ENCODE measurements around the gene TOX3.

TOX3 gene

GRCh38 chr16:52441886-52442285 lies 105.1 kb downstream of the TOX3 start:
- no peak for DNase-seq

GRCh38 chr16:52440248-52440647 lies 106.7 kb downstream of the TOX3 start:
- DNase-seq: no peak

GRCh38 chr16:52439750-52440149 lies 107.2 kb downstream of the TOX3 start:
- no peak for DNase-seq

GRCh38 chr16:52439171-52439701 lies 107.7 kb downstream of the TOX3 start:
- DNase-seq: no peak

GRCh38 chr16:52437277-52437670 lies 109.7 kb downstream of the TOX3 start:
- DNase-seq: no peak

GRCh38 chr16:52436339-52437276 lies 110.3 kb downstream of the TOX3 start:
- no peak for DNase-seq

- DNase-seq: no peak
Observed at GRCh38 chr16:52434224-52434623, 112.7 kb downstream of the TOX3 start.

GRCh38 chr16:52433643-52434042 lies 113.3 kb downstream of the TOX3 start:
- no peak for DNase-seq

- no peak for DNase-seq
Observed at GRCh38 chr16:52424591-52424990, 122.4 kb downstream of the TOX3 start.

- DNase-seq: no peak
Observed at GRCh38 chr16:52422307-52422706, 124.6 kb downstream of the TOX3 start.

- DNase-seq: no peak
Observed at GRCh38 chr16:52418201-52418600, 128.7 kb downstream of the TOX3 start.

- DNase-seq: no peak
Observed at GRCh38 chr16:52416888-52417287, 130.1 kb downstream of the TOX3 start.

GRCh38 chr16:52411011-52411410 lies 135.9 kb downstream of the TOX3 start:
- no peak for DNase-seq

- DNase-seq: no peak
Observed at GRCh38 chr16:52408191-52408845, 138.6 kb downstream of the TOX3 start.

- no peak for DNase-seq
Observed at GRCh38 chr16:52407778-52408177, 139.2 kb downstream of the TOX3 start.

GRCh38 chr16:52405441-52405840 lies 141.5 kb downstream of the TOX3 start:
- no peak for DNase-seq

GRCh38 chr16:52404546-52404945 lies 142.4 kb downstream of the TOX3 start:
- no peak for DNase-seq

GRCh38 chr16:52399116-52399515 lies 147.8 kb downstream of the TOX3 start:
- no peak for DNase-seq

GRCh38 chr16:52398491-52398960 lies 148.4 kb downstream of the TOX3 start:
- DNase-seq: no peak

GRCh38 chr16:52398021-52398420 lies 148.9 kb downstream of the TOX3 start:
- no peak for DNase-seq

- no peak for DNase-seq
Observed at GRCh38 chr16:52393448-52393847, 153.5 kb downstream of the TOX3 start.

GRCh38 chr16:52389045-52389444 lies 157.9 kb downstream of the TOX3 start:
- no peak for DNase-seq

Data from activated T-cell treated with anti-CD3 and anti-CD28 coated beads, Interleukin-2, amount 50 U/mL, for 48 hours (primary cell).